ENCODE data around the gene CRPPA.

DNA sequence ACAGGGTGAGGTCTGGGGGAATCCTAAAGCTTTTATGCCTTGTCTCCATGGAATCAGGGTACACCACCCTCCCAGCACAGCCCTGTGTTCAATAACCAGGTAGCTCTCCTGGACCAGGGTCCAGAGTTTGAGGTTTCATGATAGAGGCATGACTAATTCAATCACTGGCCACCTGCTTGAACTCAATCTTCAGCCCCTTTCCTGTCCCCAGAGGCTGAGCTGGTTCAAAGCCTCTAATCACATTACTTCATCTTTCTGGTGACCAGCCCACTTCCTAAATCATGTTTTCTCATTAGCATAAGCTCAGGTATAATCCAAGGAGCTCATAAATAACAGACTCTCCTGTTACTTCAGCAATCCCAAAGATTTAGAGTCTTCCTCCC, 20.5 kb downstream of the CRPPA start:
- TF ChIP-seq EZH2 (IDR thresholded peaks at IDR 0.05; ENCODE audit: insufficient read depth, poor library complexity, severe bottlenecking) (no peak), EZH2phosphoT487 (IDR thresholded peaks at IDR 0.05; ENCODE audit: insufficient read depth, low read depth) (no peak)
